AML-193 (cell line): Measurements from ENCODE around the gene POU2AF3.

Source experiments
- DNase-seq, 2 experiments: peaks; one replicate each; lab custom pipeline; 2025; lab: John Stamatoyannopoulos, UW

POU2AF3 gene

GRCh38 chr11:111329306-111330204 lies 31.2 kb downstream of the POU2AF3 start:
- no peak for DNase-seq

DNA sequence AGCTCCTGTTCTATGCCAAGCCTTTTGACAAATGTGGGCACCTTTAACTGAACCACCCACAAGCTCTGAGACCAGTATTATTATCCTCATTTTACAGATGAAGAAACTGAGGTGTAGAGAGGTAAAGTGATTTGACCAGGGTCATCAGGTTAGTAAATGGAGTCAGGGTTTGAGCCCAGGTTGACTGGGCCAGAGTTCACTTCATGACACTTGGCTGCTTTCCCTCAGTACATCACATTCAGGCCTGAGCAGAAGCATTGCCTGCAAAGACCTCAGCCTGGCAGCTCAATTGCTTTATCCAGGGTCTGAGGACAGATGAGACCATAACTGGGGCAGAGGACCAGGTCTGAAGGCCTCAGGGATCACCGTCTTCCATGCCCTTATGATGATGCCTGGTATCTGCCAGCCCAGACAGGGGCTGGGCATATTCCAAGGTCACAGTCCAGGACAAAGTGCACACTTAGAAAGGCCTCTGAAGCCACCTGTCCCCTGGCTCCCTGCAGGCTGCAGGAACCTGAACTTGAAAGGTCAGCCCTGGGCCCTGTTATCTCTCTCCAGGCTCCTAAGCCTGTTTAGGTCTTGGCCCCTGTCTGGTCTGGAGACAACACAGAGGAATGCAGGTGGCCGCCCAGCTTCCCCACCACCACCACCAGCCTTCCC lies 32.0 kb downstream of the POU2AF3 start:
- no peak for DNase-seq

DNA sequence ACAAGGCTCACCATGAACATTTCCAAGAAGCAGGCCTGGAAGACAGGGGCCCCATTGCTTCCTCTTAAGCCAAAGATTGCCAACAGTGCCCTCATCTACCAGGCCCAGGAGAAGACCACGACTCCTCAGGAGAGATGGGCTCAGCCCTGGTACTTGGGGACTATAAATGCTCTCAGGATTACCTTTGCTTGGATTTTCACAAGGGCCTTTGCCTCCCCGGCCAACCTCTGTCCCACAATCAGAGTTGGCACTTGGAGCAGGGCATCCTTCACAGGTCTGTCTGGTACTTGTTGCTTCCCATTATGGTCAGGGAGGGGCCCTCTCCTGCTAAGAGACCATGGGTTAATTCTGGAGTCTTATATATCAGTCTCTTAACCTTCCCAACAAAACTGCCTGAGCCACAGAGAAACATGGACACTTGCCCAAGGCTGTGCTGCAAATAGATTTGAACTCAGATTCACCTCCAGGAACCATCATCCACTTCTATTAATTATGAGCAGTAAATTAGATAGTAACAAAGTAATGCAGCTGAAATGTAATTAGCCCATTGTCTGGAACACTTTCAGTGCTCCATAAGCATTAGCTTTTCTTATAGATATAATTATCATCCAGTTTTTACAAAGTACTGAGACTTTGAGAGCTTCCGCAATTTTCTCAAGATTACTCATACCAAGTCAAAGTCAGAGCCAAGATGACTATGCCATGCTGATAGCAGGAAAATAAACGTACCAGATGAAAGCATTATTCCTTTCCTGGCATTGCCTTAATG lies 33.5 kb downstream of the POU2AF3 start:
- DNase-seq: no peak

DNA sequence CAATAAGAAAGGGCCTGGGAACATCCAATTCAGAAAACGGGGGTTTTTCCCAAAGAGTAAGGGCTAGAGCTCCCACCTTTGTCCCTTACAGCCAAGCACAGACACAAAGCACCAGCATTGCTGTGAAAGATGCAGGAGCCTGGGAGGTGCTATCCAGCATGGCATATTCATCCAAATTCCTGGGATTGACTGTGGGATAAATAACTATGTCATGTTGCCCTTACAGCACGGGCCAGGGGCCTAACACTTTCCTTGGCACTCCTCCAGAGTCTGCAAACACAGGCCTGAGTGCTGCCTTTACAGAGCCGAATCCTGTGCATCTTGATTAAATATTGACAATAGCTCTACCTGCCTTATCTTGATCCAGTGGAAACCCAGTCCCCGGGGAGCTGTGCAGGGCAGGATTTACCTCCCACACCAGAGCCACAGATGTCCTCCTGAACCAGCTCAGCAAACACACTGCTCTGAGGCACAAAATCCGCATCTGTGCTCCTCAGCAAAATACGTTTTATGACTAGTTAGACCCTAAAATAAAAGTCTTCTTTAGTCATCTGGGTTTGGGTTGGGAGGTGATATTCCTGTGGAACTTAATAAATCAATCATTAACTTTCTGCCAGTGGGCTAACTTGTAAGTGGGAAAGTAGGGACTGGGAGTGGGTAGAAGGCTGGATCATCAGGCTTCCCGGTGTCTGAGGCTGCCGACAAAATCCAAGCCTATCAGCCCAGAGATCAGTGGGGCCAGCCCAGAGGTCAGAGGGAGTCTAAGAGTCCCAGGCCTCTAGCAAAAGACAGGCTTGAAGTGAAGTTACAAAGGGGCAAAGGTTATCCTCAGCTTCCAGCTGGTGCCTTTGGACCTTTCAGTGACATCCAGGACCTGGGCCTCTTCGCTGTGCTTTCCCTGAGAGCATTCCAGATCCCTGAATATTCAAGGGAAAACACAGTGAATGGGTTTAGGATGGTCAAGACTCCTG lies 36.5 kb downstream of the POU2AF3 start:
- no peak for DNase-seq

DNA sequence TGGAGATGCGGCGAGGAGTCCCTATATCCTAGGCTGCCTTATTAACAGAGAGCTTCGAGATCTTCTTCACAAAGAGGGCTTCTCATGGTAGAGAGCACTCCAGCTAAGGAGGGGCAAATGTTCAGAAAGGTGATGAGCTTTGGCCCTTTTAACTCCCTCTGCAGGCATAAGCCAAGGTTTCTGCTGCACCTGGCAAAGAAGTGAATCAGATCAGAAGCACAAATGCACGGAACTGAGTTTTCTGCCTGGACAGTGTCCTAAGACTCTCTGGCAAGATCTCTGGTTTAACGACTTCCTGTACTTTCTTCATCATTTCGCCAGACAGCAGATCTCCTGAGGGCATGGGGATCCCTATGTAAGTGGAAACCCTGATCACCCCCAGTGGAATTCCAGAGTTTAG lies 37.2 kb downstream of the POU2AF3 start:
- DNase-seq: no peak

DNA sequence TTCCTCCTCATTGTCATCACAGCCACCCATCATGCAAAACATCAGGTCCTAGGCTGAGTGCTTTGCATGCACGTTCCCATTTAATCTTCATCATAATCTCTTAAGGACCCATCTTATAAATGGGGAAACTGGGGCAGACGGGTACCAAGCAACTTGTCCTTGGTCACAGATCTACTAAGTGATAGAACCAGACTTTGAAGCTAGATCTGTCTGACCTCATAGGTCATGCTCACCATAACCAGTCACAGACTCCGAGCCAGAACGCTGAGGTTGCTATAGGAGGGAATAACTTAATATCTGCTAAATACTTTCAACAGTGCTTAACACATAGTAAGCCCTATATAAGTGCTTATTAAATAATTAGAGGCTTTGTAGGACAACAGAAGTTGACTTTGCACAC lies 37.7 kb downstream of the POU2AF3 start:
- DNase-seq: no peak

DNA sequence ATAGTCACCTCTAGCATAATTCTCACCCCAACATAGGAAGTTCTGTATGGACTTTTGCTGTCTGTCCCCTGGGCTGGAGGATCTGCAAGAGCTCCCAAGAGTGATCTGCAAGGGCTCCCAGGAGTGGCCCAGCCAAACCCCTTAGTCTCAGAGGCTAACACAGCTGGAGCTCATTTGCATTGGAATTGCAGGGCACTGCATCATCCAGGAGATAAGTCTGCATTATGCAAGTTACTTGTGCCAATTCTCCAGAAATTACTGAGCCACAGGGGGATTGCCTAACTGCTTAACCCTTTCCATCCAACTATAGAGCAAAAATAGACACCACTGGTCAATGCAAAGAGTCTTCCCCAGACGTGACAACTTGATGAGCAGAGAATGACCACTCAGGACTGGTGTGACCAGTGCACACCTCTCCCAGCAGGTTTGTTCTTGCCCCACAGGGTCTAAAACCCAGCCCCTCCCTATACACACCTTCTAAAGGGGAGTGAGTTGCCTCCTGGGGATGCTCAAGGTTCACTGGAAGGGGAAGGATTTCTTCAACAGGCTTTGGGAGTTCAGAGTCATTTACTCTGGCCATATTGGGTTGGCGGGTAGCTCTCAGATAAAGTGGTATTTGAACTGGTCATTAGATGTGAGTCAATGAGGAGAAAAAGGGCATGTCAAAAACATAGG lies 38.4 kb downstream of the POU2AF3 start:
- no peak for DNase-seq

DNA sequence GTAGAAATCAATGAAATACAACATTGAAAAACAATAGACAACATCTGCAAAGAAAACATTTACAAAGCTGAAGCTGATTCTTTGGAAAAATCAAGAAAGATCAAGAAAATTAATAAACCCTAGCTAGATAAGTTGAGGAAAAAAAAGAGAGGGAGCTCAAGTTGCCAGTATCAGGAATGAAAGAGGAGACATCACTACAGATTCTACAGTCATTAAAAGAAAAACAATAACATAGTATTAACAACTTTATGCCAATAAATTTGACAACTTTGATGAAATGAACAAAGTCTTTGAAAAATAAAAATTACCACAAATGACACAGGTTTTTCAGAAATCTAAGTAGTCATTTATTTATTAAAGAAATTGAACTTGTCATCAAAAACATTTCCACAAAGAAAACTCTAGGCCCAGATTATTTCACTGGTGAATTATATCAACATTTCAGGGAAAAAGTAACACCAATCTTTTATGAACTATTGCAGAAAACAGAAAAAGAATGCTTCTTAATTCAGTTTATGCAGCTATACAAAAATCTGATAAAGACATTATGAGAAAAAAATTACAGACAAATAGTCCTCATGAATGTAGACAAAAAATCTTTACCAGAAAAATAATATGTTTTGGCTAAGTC lies 41.5 kb downstream of the POU2AF3 start:
- DNase-seq: no peak

DNA sequence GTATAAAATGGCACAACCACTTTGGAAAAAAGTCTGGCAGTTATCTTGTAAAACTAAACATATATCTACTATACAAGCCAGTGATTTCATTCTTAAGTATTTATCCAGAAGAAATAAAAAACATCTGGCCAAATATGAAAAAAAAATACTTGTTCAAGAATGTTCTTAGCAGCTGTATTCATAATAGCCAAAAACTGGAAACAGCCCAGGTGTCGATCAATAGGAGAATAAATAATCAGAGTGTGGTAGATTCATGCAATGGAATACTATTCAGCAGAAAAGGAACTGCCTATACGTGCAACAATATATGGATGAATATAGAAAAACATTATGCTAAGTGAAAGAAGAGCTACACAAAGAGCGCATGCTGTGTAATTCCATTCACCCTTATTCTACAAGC lies 44.0 kb downstream of the POU2AF3 start:
- no peak for DNase-seq

- DNase-seq: no peak
Measured at GRCh38 chr11:111344032-111344431, 45.7 kb downstream of the POU2AF3 start.

DNA sequence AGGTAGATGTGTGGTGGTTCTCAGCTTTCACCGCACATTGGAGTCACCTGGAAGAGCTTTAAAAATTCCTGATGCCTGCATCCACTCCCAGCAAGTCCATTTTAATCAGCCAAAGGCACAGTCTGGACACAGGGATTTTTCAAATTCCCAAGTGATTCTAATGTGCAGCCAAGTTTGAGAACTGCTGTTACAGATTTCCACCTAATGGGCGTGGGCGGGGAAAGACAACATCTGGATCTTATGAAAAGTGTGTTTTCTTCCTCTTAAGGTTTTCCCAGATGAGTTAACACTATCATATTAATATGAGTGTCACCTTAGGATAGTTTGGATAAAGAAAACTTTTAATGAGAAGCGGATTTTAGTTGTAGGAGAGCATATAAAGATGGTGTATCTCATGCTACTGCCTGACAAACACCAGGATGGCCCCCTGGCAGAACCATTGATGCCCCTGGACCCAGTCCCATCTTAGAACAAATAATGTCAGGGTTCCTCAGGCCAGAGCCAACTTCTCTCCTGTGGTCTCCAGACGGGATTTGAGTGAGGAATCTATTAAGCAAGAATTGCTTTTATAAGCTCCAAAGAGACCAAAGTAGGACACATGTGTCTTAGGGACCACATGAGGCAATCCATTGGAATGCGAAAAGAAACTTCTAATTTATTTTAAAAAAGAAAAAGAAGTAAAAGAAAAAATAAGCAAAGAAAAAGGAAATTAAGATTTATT lies 48.8 kb downstream of the POU2AF3 start:
- DNase-seq: no peak

- DNase-seq: no peak
Measured at GRCh38 chr11:111347723-111348115, 49.4 kb downstream of the POU2AF3 start.

DNA sequence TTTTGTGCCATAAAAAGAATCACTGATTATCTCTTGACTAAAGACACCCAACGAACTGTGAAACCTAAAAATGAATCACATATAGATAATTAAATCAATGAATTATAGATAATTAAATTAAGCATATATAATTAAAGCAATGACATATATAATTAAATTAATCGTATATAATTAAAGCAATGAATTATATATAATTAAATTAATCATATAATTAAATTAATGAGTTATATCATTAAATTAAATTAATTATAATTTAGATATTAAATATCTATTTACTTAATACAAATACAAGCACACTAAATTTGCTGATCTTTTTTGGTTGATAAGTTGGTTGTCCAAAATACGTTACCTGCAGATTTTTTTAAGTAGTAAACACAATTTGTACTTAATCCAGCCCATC lies 49.8 kb downstream of the POU2AF3 start:
- DNase-seq: no peak

GRCh38 chr11:111349191-111349695 lies 50.9 kb downstream of the POU2AF3 start:
- DNase-seq: no peak

DNA sequence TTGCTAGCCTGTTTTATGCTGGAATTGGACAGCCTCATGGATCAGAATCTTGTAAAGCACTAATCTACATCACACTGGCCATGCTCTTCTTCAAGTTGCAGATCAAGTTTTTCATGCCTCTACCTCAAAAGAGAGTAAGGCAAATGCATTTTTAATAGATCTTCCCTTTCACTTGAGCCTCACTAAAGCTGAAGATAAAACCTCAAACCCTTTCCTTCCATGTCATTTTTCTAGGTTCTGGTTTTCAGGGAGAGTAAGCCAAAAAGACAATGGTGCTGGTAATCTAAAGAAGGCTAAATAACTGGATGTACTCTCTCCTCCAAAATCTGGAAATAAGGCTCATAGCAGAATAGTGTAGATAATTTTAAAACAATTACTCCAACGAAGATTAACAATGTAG lies 52.5 kb downstream of the POU2AF3 start:
- DNase-seq: no peak

- no peak for DNase-seq
Measured at GRCh38 chr11:111351374-111352055, 53.2 kb downstream of the POU2AF3 start.

DNA sequence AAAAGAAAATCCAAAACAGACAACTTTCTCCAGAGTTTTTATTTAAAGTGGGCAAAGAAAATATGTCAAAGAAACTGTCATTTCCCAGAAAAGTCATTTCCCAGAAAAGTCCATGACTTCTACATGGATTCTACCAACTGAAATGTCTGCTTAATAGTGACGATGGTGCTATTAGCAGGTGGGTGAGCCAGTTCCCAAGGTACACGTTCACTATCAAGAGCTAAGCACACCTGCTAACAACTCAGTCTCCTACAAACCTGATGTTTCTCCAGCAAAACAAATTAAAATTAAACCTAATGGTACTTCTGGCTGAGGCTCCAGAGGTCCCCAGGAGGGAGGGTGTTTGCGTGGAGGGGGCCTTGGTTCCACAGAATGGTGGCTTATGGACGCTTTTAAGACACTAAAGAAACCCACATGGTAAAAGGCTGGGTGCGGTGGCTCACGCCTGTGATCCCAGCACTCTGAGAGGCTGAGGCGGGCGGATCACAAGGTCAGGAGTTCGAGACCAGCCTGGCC lies 53.9 kb downstream of the POU2AF3 start:
- no peak for DNase-seq

GRCh38 chr11:111352935-111353710 lies 54.8 kb downstream of the POU2AF3 start:
- DNase-seq: no peak
